HCT116 (cell line): Measurements from ENCODE around the gene GNB5.

Experiments
- CEBPB ChIP-seq: IDR thresholded peaks from 2 replicates; pipeline ENCODE4 v1.6.1; 2012; ENCODE audit warnings: low read depth
- EGR1 ChIP-seq: IDR thresholded peaks from 2 replicates; pipeline ENCODE4 v1.6.1; 2012; ENCODE audit warnings: low read depth
- FOSL1 ChIP-seq: IDR thresholded peaks from 2 replicates; pipeline ENCODE4 v1.6.1; 2012; ENCODE audit warnings: low read depth
- SIN3A ChIP-seq: IDR thresholded peaks from 2 replicates; pipeline ENCODE4 v1.6.1; 2012; ENCODE audit warnings: low read depth
- TCF7L2 ChIP-seq: IDR thresholded peaks from 2 replicates; pipeline ENCODE4 v1.7.0; 2011; ENCODE audit warnings: borderline replicate concordance, inconsistent platforms; ENCODE audit not compliant: insufficient read depth, insufficient read length; ENCODE audit errors: extremely low read depth
- YY1 ChIP-seq: IDR thresholded peaks from 2 replicates; pipeline ENCODE4 v1.6.1; 2011; ENCODE audit warnings: low read length, low read depth, moderate library complexity, mild to moderate bottlenecking; ENCODE audit not compliant: insufficient replicate concordance; ENCODE audit errors: extremely low read depth
- ZFX ChIP-seq: fragments of 450-650 bp; IDR thresholded peaks from 2 replicates; pipeline ENCODE4 v1.6.1; 2017
- TF ChIP-seq, protein P1 (sequence below): IDR thresholded peaks from 2 replicates; pipeline ENCODE4 v1.6.1; 2012
- TF ChIP-seq, protein P2 (sequence below), 3 experiments: fragments of 200-600 bp in 1 of 3; sonication (generic) in 1 of 3; IDR thresholded peaks in 2 of 3; conservative IDR thresholded peaks in 1 of 3; 2 replicates each; pipeline ENCODE4 v1.5.1; 2012 to 2017; ENCODE audit warnings: low read depth in 2 of 3, low read length in 2 of 3, antibody characterized with exemption in 1 of 3, borderline replicate concordance in 1 of 3, control low read depth in 1 of 3, mild to moderate bottlenecking in 1 of 3, mixed read lengths in 1 of 3, mixed run types in 1 of 3, moderate library complexity in 1 of 3; ENCODE audit not compliant: insufficient read depth in 1 of 3

DNA sequence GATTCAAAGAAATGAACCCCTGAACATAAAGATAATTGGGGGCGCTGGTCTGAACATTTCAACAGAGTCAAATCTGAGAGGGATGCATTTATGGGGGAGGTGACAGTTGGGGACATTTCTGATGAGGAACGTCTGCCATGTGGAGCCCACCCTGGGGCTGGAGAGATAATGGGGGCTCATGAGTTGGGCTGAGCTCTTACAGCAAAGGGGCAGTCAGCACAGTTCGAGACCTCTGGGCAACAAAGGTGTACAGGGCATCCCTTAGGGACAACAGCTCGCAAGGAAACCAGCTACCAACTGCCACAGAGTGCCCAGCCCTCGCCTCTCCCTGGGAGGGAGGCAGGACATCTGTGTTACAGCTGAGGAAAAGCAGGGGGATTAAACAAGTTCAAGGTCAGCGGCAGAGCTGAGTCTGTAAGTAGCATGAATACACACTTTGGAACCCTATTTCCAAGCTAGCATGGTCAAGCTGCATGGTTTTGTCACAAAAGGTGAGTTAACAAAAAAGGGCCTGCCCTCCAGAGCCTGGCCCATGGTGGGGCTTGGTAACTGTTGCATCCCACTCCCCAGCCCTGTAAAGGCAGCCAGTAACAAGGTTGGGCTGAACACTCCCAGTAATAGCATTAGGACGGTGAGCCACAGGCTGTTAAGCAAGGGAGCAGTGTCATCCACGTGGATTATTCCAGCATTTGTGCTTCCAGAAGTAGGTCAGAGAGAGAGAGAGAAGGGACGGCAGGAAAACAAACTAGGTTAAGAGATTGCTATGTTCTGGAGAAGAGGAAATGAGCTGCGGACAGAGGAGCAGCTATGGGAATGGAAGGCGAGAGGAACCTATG lies 4.3 kb downstream of the GNB5 start:
- TF ChIP-seq EGR1 (no peak), FOSL1 (no peak), ZFX (no peak), TCF7L2 (no peak), YY1 (no peak), SIN3A (no peak), CEBPB (no peak)
- TF ChIP-seq, protein P1, sequence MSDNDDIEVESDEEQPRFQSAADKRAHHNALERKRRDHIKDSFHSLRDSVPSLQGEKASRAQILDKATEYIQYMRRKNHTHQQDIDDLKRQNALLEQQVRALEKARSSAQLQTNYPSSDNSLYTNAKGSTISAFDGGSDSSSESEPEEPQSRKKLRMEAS, result no peak
- TF ChIP-seq, protein P2, sequence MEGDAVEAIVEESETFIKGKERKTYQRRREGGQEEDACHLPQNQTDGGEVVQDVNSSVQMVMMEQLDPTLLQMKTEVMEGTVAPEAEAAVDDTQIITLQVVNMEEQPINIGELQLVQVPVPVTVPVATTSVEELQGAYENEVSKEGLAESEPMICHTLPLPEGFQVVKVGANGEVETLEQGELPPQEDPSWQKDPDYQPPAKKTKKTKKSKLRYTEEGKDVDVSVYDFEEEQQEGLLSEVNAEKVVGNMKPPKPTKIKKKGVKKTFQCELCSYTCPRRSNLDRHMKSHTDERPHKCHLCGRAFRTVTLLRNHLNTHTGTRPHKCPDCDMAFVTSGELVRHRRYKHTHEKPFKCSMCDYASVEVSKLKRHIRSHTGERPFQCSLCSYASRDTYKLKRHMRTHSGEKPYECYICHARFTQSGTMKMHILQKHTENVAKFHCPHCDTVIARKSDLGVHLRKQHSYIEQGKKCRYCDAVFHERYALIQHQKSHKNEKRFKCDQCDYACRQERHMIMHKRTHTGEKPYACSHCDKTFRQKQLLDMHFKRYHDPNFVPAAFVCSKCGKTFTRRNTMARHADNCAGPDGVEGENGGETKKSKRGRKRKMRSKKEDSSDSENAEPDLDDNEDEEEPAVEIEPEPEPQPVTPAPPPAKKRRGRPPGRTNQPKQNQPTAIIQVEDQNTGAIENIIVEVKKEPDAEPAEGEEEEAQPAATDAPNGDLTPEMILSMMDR (IDR thresholded peaks at IDR 0.05 in 2 of 3, conservative IDR thresholded peaks at IDR 0.05 in 1 of 3; ENCODE audit: borderline replicate concordance in 1 of 3, insufficient read depth in 1 of 3, low read depth in 2 of 3, low read length in 2 of 3), result no peak
